Activated naive CD4-positive, alpha-beta T cell treated with anti-CD3 and anti-CD28 coated beads, Interleukin-2, amount 50 U/mL, for 72 hours (primary cell): ENCODE results near the gene TMEM121. TPM values are rescaled to one million over a fixed set of nuclear protein-coding genes. Genes with fewer than 3 reads are reported as not detected.

Experiments
- total RNA-seq, 2 donors: library from RNA; stranded (reverse); gene quantifications; one replicate each; pipeline ENCODE4 v1.2.3, GENCODE V29; 2022

Gene TMEM121
- total RNA-seq, 2 donors from 2014 or later, result 2.2 to 10.2 TPM

Other genes with a start within 250 kb of the TMEM121 start
- 10 to 100 TPM; 38.2 to 41.7 TPM for gene BRF1, start 225.6 kb upstream of the TMEM121 start, total RNA-seq
- gene PACS2, start 211.8 kb upstream of the TMEM121 start, total RNA-seq, result 10 to 100 TPM; 35.2 to 36.9 TPM
- 1 to 10 TPM; 2.0 to 4.6 TPM for gene TEX22, start 128.0 kb upstream of the TMEM121 start, total RNA-seq
- 100 to 1,000 TPM; 121 to 137 TPM for gene MTA1, start 106.8 kb upstream of the TMEM121 start, total RNA-seq
- gene CRIP2, start 51.8 kb upstream of the TMEM121 start, total RNA-seq, result under 1 TPM; 0.27 to 0.34 TPM
- 100 to 1,000 TPM; 200 to 214 TPM for gene CRIP1, start 39.7 kb upstream of the TMEM121 start, total RNA-seq
- 10 to 100 TPM; 32.6 to 34.1 TPM for gene TEDC1, start 35.3 kb upstream of the TMEM121 start, total RNA-seq